WERI-Rb-1 (cell line): ENCODE measurements around the gene SDHD.

Experiments
- DNase-seq: peaks from one replicate; pipeline ENCODE4 v3.0.0-alpha.2; 2020
- H3K27ac ChIP-seq: fragments of 250-450 bp; sonication (Bioruptor Pico); 2 replicates; pipeline ENCODE4 v1.5.1; 2020; ENCODE audit warnings: mild to moderate bottlenecking, moderate library complexity
- H3K27me3 ChIP-seq: fragments of 250-450 bp; sonication (Bioruptor Pico); 2 replicates; pipeline ENCODE4 v1.5.1; 2021; ENCODE audit warnings: mild to moderate bottlenecking, low read depth, moderate library complexity; ENCODE audit not compliant: insufficient read depth, severe bottlenecking
- H3K36me3 ChIP-seq: fragments of 250-450 bp; sonication (Bioruptor Pico); 2 replicates; pipeline ENCODE4 v1.5.1; 2020; ENCODE audit warnings: mild to moderate bottlenecking, moderate library complexity
- H3K4me3 ChIP-seq: 2 replicates; pipeline ENCODE4 v1.5.1; 2011; ENCODE audit warnings: low read depth, mild to moderate bottlenecking, control low read depth, low read length
- H3K9me3 ChIP-seq: fragments of 250-450 bp; sonication (Bioruptor Pico); 2 replicates; pipeline ENCODE4 v1.5.1; 2021; ENCODE audit warnings: mild to moderate bottlenecking, moderate library complexity; ENCODE audit not compliant: severe bottlenecking
- TF ChIP-seq, protein P1 (sequence below): IDR thresholded peaks from 2 replicates; pipeline ENCODE4 v1.5.1; 2011; ENCODE audit warnings: low read depth, mild to moderate bottlenecking, control low read depth, inconsistent platforms, low read length

SDHD gene

DNA sequence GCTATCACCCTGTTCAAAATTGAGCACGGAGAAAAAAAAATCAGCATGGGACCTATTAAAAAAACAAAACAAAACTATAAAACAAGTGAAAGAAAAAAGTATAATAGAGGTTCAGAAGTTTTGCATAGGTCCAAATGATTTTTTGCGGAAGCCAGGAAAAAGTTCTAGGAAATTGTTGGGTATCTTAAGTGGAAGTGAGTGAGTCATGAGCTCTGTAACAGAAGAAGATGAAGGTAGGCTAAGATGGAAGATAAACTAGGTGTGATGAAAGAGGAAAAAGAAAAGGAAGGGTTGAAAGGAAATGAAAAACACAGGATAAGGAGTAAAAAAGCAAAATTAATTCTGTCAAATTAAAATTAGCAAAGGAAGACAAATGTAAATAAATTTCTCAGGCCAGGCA, 27.8 kb downstream of the SDHD start:
- DNase-seq = no peak
- no peaks in the 10 kb centered on the region for H3K36me3 ChIP-seq
- TF ChIP-seq, protein P1, sequence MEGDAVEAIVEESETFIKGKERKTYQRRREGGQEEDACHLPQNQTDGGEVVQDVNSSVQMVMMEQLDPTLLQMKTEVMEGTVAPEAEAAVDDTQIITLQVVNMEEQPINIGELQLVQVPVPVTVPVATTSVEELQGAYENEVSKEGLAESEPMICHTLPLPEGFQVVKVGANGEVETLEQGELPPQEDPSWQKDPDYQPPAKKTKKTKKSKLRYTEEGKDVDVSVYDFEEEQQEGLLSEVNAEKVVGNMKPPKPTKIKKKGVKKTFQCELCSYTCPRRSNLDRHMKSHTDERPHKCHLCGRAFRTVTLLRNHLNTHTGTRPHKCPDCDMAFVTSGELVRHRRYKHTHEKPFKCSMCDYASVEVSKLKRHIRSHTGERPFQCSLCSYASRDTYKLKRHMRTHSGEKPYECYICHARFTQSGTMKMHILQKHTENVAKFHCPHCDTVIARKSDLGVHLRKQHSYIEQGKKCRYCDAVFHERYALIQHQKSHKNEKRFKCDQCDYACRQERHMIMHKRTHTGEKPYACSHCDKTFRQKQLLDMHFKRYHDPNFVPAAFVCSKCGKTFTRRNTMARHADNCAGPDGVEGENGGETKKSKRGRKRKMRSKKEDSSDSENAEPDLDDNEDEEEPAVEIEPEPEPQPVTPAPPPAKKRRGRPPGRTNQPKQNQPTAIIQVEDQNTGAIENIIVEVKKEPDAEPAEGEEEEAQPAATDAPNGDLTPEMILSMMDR = no peak
- H3K27ac ChIP-seq = no peak overlapping the region
- H3K4me3 ChIP-seq = no peak overlapping the region
- no peaks in the 10 kb centered on the region for H3K27me3 ChIP-seq
- H3K9me3 ChIP-seq = no peaks in the 10 kb centered on the region

- Histone ChIP-seq H3K27me3 (no peaks in the 10 kb centered on the region), H3K9me3 (no peaks in the 10 kb centered on the region), H3K36me3 (no peaks in the 10 kb centered on the region), H3K27ac (no peak overlapping the region), H3K4me3 (no peak overlapping the region)
- DNase-seq = no peak
- TF ChIP-seq, protein P1 = no peak
These were observed 28.7 kb downstream of the SDHD start for GRCh38 chr11:112115386-112115785.

- TF ChIP-seq, protein P1 = no peak
- no peak overlapping the region for H3K27ac ChIP-seq
These were observed 31.5 kb downstream of the SDHD start for GRCh38 chr11:112118176-112118575.

GRCh38 chr11:112121981-112122615, 35.4 kb downstream of the SDHD start:
- TF ChIP-seq, protein P1 = no peak
- no peak for DNase-seq
- H3K27me3 ChIP-seq = no peaks in the 10 kb centered on the region
- no peak overlapping the region for H3K4me3 ChIP-seq
- H3K27ac ChIP-seq = no peak overlapping the region
- H3K36me3 ChIP-seq = no peaks in the 10 kb centered on the region
- H3K9me3 ChIP-seq = no peaks in the 10 kb centered on the region

More at GRCh38 chr11:112118176-112118575, 31.5 kb downstream of the SDHD start:
- DNase-seq = no peak
- H3K4me3 ChIP-seq = no peak overlapping the region
- no peaks in the 10 kb centered on the region for H3K36me3 ChIP-seq
- H3K27me3 ChIP-seq = no peaks in the 10 kb centered on the region
- no peaks in the 10 kb centered on the region for H3K9me3 ChIP-seq

GRCh38 chr11:112123129-112123528, 36.5 kb downstream of the SDHD start:
- H3K27ac ChIP-seq = no peak overlapping the region
- DNase-seq = no peak
- no peaks in the 10 kb centered on the region for H3K9me3 ChIP-seq

More at GRCh38 chr11:112123129-112123528, 36.5 kb downstream of the SDHD start:
- TF ChIP-seq, protein P1 = no peak
- Histone ChIP-seq H3K27me3 (no peaks in the 10 kb centered on the region), H3K4me3 (no peak overlapping the region), H3K36me3 (no peaks in the 10 kb centered on the region)
